ENCODE results near the gene REN. TPM values are rescaled to one million over a fixed set of nuclear protein-coding genes. Genes with fewer than 3 reads are reported as not detected.

The REN gene
- total RNA-seq, 3 donors from 2014 or later: 0.26 to 0.87 TPM; not detected in 1

GRCh38 chr1:204194771-204195170, 28.6 kb upstream of the REN start:
- Histone ChIP-seq H3K4me1 (ENCODE audit: low read depth) (peaks cover 3% of the 10 kb centered on the region), H3K9me3 (no peaks in the 10 kb centered on the region), H3K36me3 (ENCODE audit: low read depth) (no peaks in the 10 kb centered on the region), H3K4me3 (no peak overlapping the region)
- ATAC-seq (no peak), DNase-seq (no peak)
- intact Hi-C loops (cut with DNase I, micrococcal nuclease): no loop called here
- TF ChIP-seq, protein P1, sequence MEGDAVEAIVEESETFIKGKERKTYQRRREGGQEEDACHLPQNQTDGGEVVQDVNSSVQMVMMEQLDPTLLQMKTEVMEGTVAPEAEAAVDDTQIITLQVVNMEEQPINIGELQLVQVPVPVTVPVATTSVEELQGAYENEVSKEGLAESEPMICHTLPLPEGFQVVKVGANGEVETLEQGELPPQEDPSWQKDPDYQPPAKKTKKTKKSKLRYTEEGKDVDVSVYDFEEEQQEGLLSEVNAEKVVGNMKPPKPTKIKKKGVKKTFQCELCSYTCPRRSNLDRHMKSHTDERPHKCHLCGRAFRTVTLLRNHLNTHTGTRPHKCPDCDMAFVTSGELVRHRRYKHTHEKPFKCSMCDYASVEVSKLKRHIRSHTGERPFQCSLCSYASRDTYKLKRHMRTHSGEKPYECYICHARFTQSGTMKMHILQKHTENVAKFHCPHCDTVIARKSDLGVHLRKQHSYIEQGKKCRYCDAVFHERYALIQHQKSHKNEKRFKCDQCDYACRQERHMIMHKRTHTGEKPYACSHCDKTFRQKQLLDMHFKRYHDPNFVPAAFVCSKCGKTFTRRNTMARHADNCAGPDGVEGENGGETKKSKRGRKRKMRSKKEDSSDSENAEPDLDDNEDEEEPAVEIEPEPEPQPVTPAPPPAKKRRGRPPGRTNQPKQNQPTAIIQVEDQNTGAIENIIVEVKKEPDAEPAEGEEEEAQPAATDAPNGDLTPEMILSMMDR (IDR thresholded peaks at IDR 0.05): no peak

DNA sequence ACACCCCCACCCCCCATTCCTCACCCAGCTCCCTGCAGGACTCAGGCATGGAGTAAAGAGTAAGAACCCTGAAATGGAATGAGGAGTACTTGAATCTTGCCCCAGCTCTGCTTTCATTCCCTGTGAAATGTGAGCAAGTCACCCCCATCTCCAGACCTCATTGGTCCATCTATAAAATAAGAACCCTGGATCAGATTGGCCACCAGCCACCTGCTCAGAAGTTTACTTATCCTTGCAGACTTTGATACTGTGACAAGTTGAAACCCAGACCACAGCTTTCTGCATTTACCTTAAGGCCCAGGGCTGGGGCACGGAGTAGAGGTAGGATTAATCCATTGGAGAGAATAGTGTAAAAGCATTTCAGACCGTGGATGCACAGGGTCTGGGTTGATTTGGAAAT, 27.9 kb upstream of the REN start:
- peaks cover 3% of the 10 kb centered on the region for H3K4me1 ChIP-seq (ENCODE audit: low read depth)
- TF ChIP-seq, protein P1 (IDR thresholded peaks at IDR 0.05): no peak
- no peak overlapping the region for H3K4me3 ChIP-seq
- no peaks in the 10 kb centered on the region for H3K36me3 ChIP-seq (ENCODE audit: low read depth)
- H3K9me3 ChIP-seq: no peaks in the 10 kb centered on the region
- intact Hi-C loops (cut with DNase I, micrococcal nuclease): no loop called here
- DNase-seq (peak in 1 of 3 donors; percentile 21), ATAC-seq (no peak)

GRCh38 chr1:204192589-204193352, 26.6 kb upstream of the REN start:
- H3K4me3 ChIP-seq: no peak overlapping the region
- H3K4me1 ChIP-seq (ENCODE audit: low read depth): peaks cover 3% of the 10 kb centered on the region
- DNase-seq: no peak
- no peaks in the 10 kb centered on the region for H3K36me3 ChIP-seq (ENCODE audit: low read depth)
- TF ChIP-seq, protein P1 (IDR thresholded peaks at IDR 0.05): no peak
- no peaks in the 10 kb centered on the region for H3K9me3 ChIP-seq
- no peak for ATAC-seq
- intact Hi-C loops (cut with DNase I, micrococcal nuclease): no loop called here

DNA sequence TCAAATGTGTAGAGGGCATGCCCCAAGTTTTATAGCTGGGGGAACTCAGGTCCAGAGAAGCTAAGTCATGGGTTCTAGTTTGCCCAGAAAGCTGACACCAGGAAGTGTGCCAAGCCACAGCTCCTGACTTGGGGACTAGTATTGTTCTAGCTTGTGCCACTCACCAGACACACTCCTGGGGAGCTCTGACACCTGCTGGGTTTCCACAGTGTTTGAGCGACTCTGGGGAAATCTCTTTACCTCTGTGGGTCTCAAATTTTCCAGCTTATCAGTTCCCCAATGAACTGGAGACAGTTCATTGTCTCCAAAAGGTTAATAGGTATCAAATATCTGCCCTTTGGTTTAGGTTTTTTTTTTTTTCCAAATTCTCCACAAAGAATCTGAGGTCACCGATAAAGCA, 25.9 kb upstream of the REN start:
- no peak for ATAC-seq
- DNase-seq: no peak
- Histone ChIP-seq H3K9me3 (no peaks in the 10 kb centered on the region), H3K4me3 (no peak overlapping the region), H3K4me1 (ENCODE audit: low read depth) (peaks cover 3% of the 10 kb centered on the region), H3K36me3 (ENCODE audit: low read depth) (no peaks in the 10 kb centered on the region)
- TF ChIP-seq, protein P1 (IDR thresholded peaks at IDR 0.05): no peak
- intact Hi-C loops (cut with DNase I, micrococcal nuclease): no loop called here

DNA sequence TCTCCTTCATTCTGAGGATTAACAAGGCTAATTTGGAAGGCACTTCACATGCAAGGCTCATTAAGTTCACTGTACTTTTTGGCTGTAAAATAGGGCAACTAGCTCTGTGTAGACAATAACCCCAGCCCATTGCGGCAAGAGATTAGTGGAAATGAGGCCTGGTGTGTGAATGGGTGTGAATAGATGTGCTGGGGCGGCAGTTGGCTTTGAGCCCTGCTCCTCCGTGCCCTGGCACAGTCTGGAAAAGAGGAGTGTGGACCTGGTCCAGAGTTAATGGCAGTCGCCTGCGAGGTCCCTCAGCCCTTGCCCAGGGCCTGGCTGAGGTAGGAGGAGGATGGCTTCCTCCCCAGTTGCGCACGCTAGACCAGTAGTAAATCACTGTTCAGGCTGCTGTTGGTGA, 25.3 kb upstream of the REN start:
- H3K4me3 ChIP-seq: no peak overlapping the region
- peaks cover 3% of the 10 kb centered on the region for H3K4me1 ChIP-seq (ENCODE audit: low read depth)
- no peaks in the 10 kb centered on the region for H3K36me3 ChIP-seq (ENCODE audit: low read depth)
- DNase-seq: no peak
- TF ChIP-seq, protein P1 (IDR thresholded peaks at IDR 0.05): no peak
- no peaks in the 10 kb centered on the region for H3K9me3 ChIP-seq
- intact Hi-C loops (cut with DNase I, micrococcal nuclease): no loop called here
- ATAC-seq: no peak
